H9 (cell line): ENCODE data around the gene ENO1. TPM values are rescaled to one million over a fixed set of nuclear protein-coding genes. Genes with fewer than 3 reads are reported as not detected.

Experiments
- DNase-seq: peaks from one replicate; pipeline ENCODE4 v3.0.0-alpha.2; 2017
- H2AFZ ChIP-seq: one replicate; pipeline ENCODE4 v1.6.1; 2013; ENCODE audit warnings: mild to moderate bottlenecking, low read length, control low read depth, moderate library complexity
- H2AK5ac ChIP-seq: 2 replicates; pipeline ENCODE4 v1.6.1; 2013; ENCODE audit warnings: low read length, control low read depth, mixed read lengths; ENCODE audit not compliant: insufficient read length
- H2BK120ac ChIP-seq: one replicate; pipeline ENCODE4 v1.6.1; 2013; ENCODE audit warnings: low read depth, mild to moderate bottlenecking, low read length, control low read depth, inconsistent platforms; ENCODE audit not compliant: poor library complexity, severe bottlenecking
- H2BK12ac ChIP-seq: 2 replicates; pipeline ENCODE4 v1.6.1; 2013; ENCODE audit warnings: low read length, control low read depth, mixed read lengths, low read depth; ENCODE audit not compliant: insufficient read length
- H2BK15ac ChIP-seq: 2 replicates; pipeline ENCODE4 v1.6.1; 2013; ENCODE audit warnings: low read depth, low read length, control low read depth
- H2BK20ac ChIP-seq: one replicate; pipeline ENCODE4 v1.6.1; 2013; ENCODE audit warnings: low read depth, mild to moderate bottlenecking, low read length, control low read depth, inconsistent platforms; ENCODE audit not compliant: poor library complexity, severe bottlenecking
- H2BK5ac ChIP-seq: 2 replicates; pipeline ENCODE4 v1.6.1; 2013; ENCODE audit warnings: low read length, control low read depth, mixed read lengths; ENCODE audit not compliant: insufficient read length
- H3K14ac ChIP-seq: 2 replicates; pipeline ENCODE4 v1.6.1; 2013; ENCODE audit warnings: low read length, control low read depth; ENCODE audit not compliant: insufficient read depth
- H3K18ac ChIP-seq: 2 replicates; pipeline ENCODE4 v1.6.1; 2013; ENCODE audit warnings: low read depth, mild to moderate bottlenecking, mixed read lengths, low read length, control low read depth; ENCODE audit not compliant: insufficient read length
- H3K23ac ChIP-seq: 2 replicates; pipeline ENCODE4 v1.6.1; 2013; ENCODE audit warnings: low read length, control low read depth, mixed read lengths, low read depth; ENCODE audit not compliant: insufficient read length
- H3K23me2 ChIP-seq: 2 replicates; pipeline ENCODE4 v1.6.1; 2013; ENCODE audit warnings: low read depth, mild to moderate bottlenecking, mixed read lengths, low read length, control low read depth; ENCODE audit not compliant: insufficient read length, poor library complexity, severe bottlenecking
- H3K27ac ChIP-seq: 2 replicates; pipeline ENCODE4 v1.5.1; 2013; ENCODE audit warnings: low read length, control low read depth, mixed read lengths, low read depth; ENCODE audit not compliant: insufficient read length
- H3K27me3 ChIP-seq: 2 replicates; pipeline ENCODE4 v1.6.1; 2013; ENCODE audit warnings: low read length, control low read depth, inconsistent platforms; ENCODE audit not compliant: insufficient read depth
- H3K4ac ChIP-seq: 2 replicates; pipeline ENCODE4 v1.6.1; 2013; ENCODE audit warnings: low read depth, mild to moderate bottlenecking, control low read depth, inconsistent platforms, low read length, moderate library complexity
- H3K4me1 ChIP-seq: 2 replicates; pipeline ENCODE4 v1.6.1; 2013; ENCODE audit warnings: low read length, control low read depth, inconsistent platforms; ENCODE audit not compliant: insufficient read depth
- H3K4me2 ChIP-seq: 2 replicates; pipeline ENCODE4 v1.6.1; 2013; ENCODE audit warnings: low read length, control low read depth, mixed read lengths; ENCODE audit not compliant: insufficient read length, insufficient read depth
- H3K56ac ChIP-seq: 2 replicates; pipeline ENCODE4 v1.6.1; 2013; ENCODE audit warnings: low read depth, mild to moderate bottlenecking, mixed read lengths, low read length, control low read depth; ENCODE audit not compliant: insufficient read length
- H3K79me1 ChIP-seq: 2 replicates; pipeline ENCODE4 v1.6.1; 2013; ENCODE audit warnings: low read depth, mild to moderate bottlenecking, moderate library complexity, low read length, control low read depth, inconsistent platforms; ENCODE audit not compliant: insufficient read depth, poor library complexity, severe bottlenecking
- H3K79me2 ChIP-seq: 2 replicates; pipeline ENCODE4 v1.6.1; 2013; ENCODE audit warnings: low read length, control low read depth, inconsistent platforms; ENCODE audit not compliant: insufficient read depth
- H3K9ac ChIP-seq: 2 replicates; pipeline ENCODE4 v1.6.1; 2013; ENCODE audit warnings: low read length, control low read depth, mixed read lengths; ENCODE audit not compliant: insufficient read length; ENCODE audit errors: extremely low read depth
- H3K9me3 ChIP-seq: one replicate; pipeline ENCODE4 v1.6.1; 2013; ENCODE audit warnings: low read depth, low read length, inconsistent platforms; ENCODE audit not compliant: control insufficient read depth
- H3T11ph ChIP-seq: one replicate; pipeline ENCODE4 v1.6.1; 2013; ENCODE audit warnings: mild to moderate bottlenecking, low read length, control low read depth, inconsistent platforms
- H4K20me1 ChIP-seq: one replicate; pipeline ENCODE4 v1.6.1; 2013; ENCODE audit not compliant: control insufficient read depth, insufficient read length, insufficient read depth
- H4K5ac ChIP-seq: 2 replicates; pipeline ENCODE4 v1.6.1; 2013; ENCODE audit warnings: low read depth, mild to moderate bottlenecking, mixed read lengths, low read length, control low read depth; ENCODE audit not compliant: insufficient read length
- H4K8ac ChIP-seq: replicated peaks from 2 replicates; pipeline ENCODE4 v1.6.1; 2013; ENCODE audit warnings: low read length, control low read depth, mixed read lengths, low read depth; ENCODE audit not compliant: insufficient read length
- H4K91ac ChIP-seq: 2 replicates; pipeline ENCODE4 v1.6.1; 2013; ENCODE audit warnings: low read depth, mild to moderate bottlenecking, moderate library complexity, mixed read lengths, low read length, control low read depth; ENCODE audit not compliant: insufficient read length
- H3K27ac Mint-ChIP-seq, 3 experiments: 2 replicates in 2 of 3; 3 replicates in 1 of 3; pipeline ENCODE4 v1.8.0; 2020 to 2021; ENCODE audit warnings: mixed read lengths in 3 of 3, mild to moderate bottlenecking in 1 of 3, moderate library complexity in 1 of 3
- H3K27me3 Mint-ChIP-seq: 2 replicates; pipeline ENCODE4 v1.8.0; 2021; ENCODE audit warnings: low read depth, mild to moderate bottlenecking, moderate library complexity, mixed read lengths
- H3K36me3 Mint-ChIP-seq, 3 experiments: 2 replicates in 2 of 3; 3 replicates in 1 of 3; pipeline ENCODE4 v1.8.0; 2020 to 2021; ENCODE audit warnings: low read depth in 3 of 3, mixed read lengths in 3 of 3; ENCODE audit not compliant: insufficient read depth in 1 of 3
- H3K4me1 Mint-ChIP-seq, 2 experiments: 2 replicates each; pipeline ENCODE4 v1.8.0; 2020; ENCODE audit warnings: mixed read lengths in 2 of 2
- H3K4me3 Mint-ChIP-seq, 2 experiments: 2 replicates in 1 of 2; 3 replicates in 1 of 2; pipeline ENCODE4 v1.8.0; 2020 to 2021; ENCODE audit warnings: mild to moderate bottlenecking in 2 of 2, mixed read lengths in 2 of 2, moderate library complexity in 1 of 2
- H3K9me3 Mint-ChIP-seq, 2 experiments: 2 replicates in 1 of 2; 3 replicates in 1 of 2; pipeline ENCODE4 v1.8.0; 2020; ENCODE audit warnings: mild to moderate bottlenecking in 2 of 2, mixed read lengths in 2 of 2, moderate library complexity in 1 of 2
- WGBS: extraction: QIAGEN DNeasy Blood & Tissue Kit; methylation state at CpG from one replicate; pipeline ENCODE4 v1.1.7; 2013; ENCODE audit warnings: missing lambda C conversion rate, low lambda C conversion rate, mixed read lengths; ENCODE audit not compliant: insufficient read length; ENCODE audit errors: extremely low coverage; 5-methylcytosine and 5-hydroxymethylcytosine counted together
- total RNA-seq: library from RNA; stranded (reverse); gene quantifications from 2 replicates; pipeline ENCODE4 v1.2.1, GENCODE V29; 2021
- TF ChIP-seq, protein P1 (sequence below): fragments of 200-600 bp; sonication (generic); conservative IDR thresholded peaks from 3 replicates; pipeline ENCODE4 v1.8.0; 2021; ENCODE audit warnings: antibody characterized with exemption, mild to moderate bottlenecking

ENO1 gene
- total RNA-seq, 1 experiment from 2014 or later = 1,781 TPM

GRCh38 chr1:8814865-8815264 is 63.6 kb downstream of the ENO1 start:
- Histone ChIP-seq H3T11ph (no peak overlapping the region), H3K23me2 (peaks cover 4% of the 10 kb centered on the region), H3K9me3 (no peaks in the 10 kb centered on the region), H2BK5ac (no peak overlapping the region), H4K91ac (no peak overlapping the region), H2BK12ac (no peak overlapping the region), H4K20me1 (no peaks in the 10 kb centered on the region), H3K14ac (no peak overlapping the region), H4K8ac (no peak overlapping the region), H4K5ac (no peak overlapping the region), H2BK15ac (no peak overlapping the region), H3K79me1 (peaks cover 10% of the 10 kb centered on the region), H2BK120ac (no peak overlapping the region), H3K4me2 (peak overlapping the region; percentile 36), H3K27ac (no peak overlapping the region), H3K4me1 (peaks cover 10% of the 10 kb centered on the region; the same call in 1 of the 2 replicates), H3K9ac (no peak overlapping the region), H3K56ac (no peak overlapping the region), H3K79me2 (peaks cover 28% of the 10 kb centered on the region; the same call in 1 of the 2 replicates), H3K4ac (no peak overlapping the region), H3K23ac (no peak overlapping the region), H2AK5ac (no peak overlapping the region), H3K18ac (no peak overlapping the region), H2AFZ (no peak overlapping the region), H3K27me3 (no peaks in the 10 kb centered on the region), H2BK20ac (no peak overlapping the region)
- Mint-ChIP-seq H3K27me3 (no peaks in the 10 kb centered on the region), H3K9me3 (no peaks in the 10 kb centered on the region; a peak in 1 of 5 replicates), H3K4me1 (peaks cover 37 to 39% of the 10 kb centered on the region in 2 experiments), H3K27ac (no peak overlapping the region; a peak in 1 of 7 replicates), H3K4me3 (peak overlapping the region; percentile 29 to 67), H3K36me3 (no peaks in the 10 kb centered on the region)
- TF ChIP-seq, protein P1, sequence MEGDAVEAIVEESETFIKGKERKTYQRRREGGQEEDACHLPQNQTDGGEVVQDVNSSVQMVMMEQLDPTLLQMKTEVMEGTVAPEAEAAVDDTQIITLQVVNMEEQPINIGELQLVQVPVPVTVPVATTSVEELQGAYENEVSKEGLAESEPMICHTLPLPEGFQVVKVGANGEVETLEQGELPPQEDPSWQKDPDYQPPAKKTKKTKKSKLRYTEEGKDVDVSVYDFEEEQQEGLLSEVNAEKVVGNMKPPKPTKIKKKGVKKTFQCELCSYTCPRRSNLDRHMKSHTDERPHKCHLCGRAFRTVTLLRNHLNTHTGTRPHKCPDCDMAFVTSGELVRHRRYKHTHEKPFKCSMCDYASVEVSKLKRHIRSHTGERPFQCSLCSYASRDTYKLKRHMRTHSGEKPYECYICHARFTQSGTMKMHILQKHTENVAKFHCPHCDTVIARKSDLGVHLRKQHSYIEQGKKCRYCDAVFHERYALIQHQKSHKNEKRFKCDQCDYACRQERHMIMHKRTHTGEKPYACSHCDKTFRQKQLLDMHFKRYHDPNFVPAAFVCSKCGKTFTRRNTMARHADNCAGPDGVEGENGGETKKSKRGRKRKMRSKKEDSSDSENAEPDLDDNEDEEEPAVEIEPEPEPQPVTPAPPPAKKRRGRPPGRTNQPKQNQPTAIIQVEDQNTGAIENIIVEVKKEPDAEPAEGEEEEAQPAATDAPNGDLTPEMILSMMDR = peak; percentile 53
- WGBS = no CpG with 5 or more reads among the region's 5 CpGs
- DNase-seq = no peak
